Naive thymus-derived CD8-positive, alpha-beta T cell (primary cell): ENCODE measurements around the gene LPP. TPM values are rescaled to one million over a fixed set of nuclear protein-coding genes. Genes with fewer than 3 reads are reported as not detected.
A peak's percentile ranks its signal among the peaks of the same experiment; 100 is the strongest.
"Not testable (repeated sequence)": the region's sequence is repeated elsewhere in the genome, so short reads cannot be mapped to it uniquely, and the experiment has no call there.

Source experiments
- ATAC-seq, 2 donors: fragments of 150-1000 bp; cut with Tn5 transposase in 1 of 2; sonication (Bioruptor Pico), chemical (Tn5 transposase) in 1 of 2; 1 replicate in 1 of 2; 2 replicates in 1 of 2; pipeline ENCODE4 v1.10.0; 2021; ENCODE audit warnings: mild to moderate bottlenecking in 2 of 2, moderate library complexity in 2 of 2
- POLR2A ChIA-PET: fragments of 350-600 bp; sonication (Branson Sonifier 250); formaldehyde crosslinking; loops from one replicate; lab custom pipeline; 2021; ENCODE audit warnings: antibody characterized with exemption; lab: Charles Lee
- DNase-seq, 10 donors: peaks; one replicate each; pipeline versions ENCODE4 v3.0.0 to v3.0.0-alpha.2; 2020 to 2022
- H3K27ac Mint-ChIP-seq, 10 donors: one replicate each; pipeline ENCODE4 v1.8.0; 2020 to 2022; ENCODE audit warnings: mild to moderate bottlenecking in 10 of 10, mixed read lengths in 10 of 10, moderate library complexity in 4 of 10, inconsistent platforms in 1 of 10
- H3K27me3 Mint-ChIP-seq, 5 donors: one replicate each; pipeline ENCODE4 v1.8.0; 2021 to 2022; ENCODE audit warnings: mixed read lengths in 5 of 5
- H3K36me3 Mint-ChIP-seq, 3 donors: one replicate each; pipeline ENCODE4 v1.8.0; 2020 to 2022; ENCODE audit warnings: mixed read lengths in 3 of 3, mild to moderate bottlenecking in 2 of 3, inconsistent platforms in 1 of 3
- H3K4me1 Mint-ChIP-seq, 4 donors: one replicate each; pipeline ENCODE4 v1.8.0; 2021 to 2022; ENCODE audit warnings: mixed read lengths in 4 of 4
- H3K4me3 Mint-ChIP-seq, 10 donors: one replicate each; pipeline ENCODE4 v1.8.0; 2020 to 2022; ENCODE audit warnings: mild to moderate bottlenecking in 10 of 10, mixed read lengths in 10 of 10, moderate library complexity in 6 of 10, inconsistent platforms in 1 of 10
- H3K9me3 Mint-ChIP-seq, 9 donors: one replicate each; pipeline ENCODE4 v1.8.0; 2020 to 2022; ENCODE audit warnings: mixed read lengths in 9 of 9, mild to moderate bottlenecking in 3 of 9, inconsistent platforms in 1 of 9, moderate library complexity in 1 of 9
- polyA plus RNA-seq, 3 donors: library from polyadenylated mRNA; unstranded; fragments of 300-500 nt; fragmentation: Illumina TruSeq; gene quantifications; one replicate each; pipeline ENCODE4 v1.2.3, GENCODE V29; 2021
- total RNA-seq, 8 experiments: library from RNA in 2 of 8; stranded (reverse) in 2 of 8; gene quantifications; one replicate each; pipeline ENCODE4 v1.2.3 and lab custom pipeline; 2021 to 2026

LPP gene
- total and polyA plus RNA-seq, 5 experiments from 2014 or later = 4.9 to 12.5 (median 7.7) TPM

DNA sequence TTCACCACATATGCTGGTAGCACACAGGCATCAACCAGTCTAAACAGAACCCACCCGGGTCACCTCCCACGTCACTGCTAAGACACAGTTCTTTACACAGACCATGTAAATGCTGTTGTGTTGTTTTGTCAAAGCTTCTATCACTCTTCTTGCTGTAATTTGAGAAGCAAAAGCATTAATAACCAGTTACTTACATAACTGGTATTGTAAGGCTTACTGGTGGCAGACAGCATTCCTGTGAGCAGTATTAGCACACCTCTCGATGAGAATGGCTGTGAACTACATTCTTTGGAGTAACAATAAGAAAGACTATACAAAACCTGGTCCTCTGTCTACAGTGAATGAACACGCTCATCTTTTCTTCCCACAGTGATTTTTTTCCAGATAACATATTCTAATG lies 479.2 kb downstream of the LPP start:
- POLR2A ChIA-PET = no interaction called here
- H3K9me3 Mint-ChIP-seq = peaks cover 0 to 7% (median 1%) of the 10 kb centered on the region in 9 donors
- H3K4me3 Mint-ChIP-seq = no peak overlapping the region
- no peak for DNase-seq
- no peak overlapping the region for H3K27ac Mint-ChIP-seq
- H3K4me1 Mint-ChIP-seq = peaks cover 0 to 3% (median 0%) of the 10 kb centered on the region in 4 donors
- H3K36me3 Mint-ChIP-seq = peaks cover 4 to 25% (median 6%) of the 10 kb centered on the region in 3 donors
- no peaks in the 10 kb centered on the region for H3K27me3 Mint-ChIP-seq
- ATAC-seq = no peak

DNA sequence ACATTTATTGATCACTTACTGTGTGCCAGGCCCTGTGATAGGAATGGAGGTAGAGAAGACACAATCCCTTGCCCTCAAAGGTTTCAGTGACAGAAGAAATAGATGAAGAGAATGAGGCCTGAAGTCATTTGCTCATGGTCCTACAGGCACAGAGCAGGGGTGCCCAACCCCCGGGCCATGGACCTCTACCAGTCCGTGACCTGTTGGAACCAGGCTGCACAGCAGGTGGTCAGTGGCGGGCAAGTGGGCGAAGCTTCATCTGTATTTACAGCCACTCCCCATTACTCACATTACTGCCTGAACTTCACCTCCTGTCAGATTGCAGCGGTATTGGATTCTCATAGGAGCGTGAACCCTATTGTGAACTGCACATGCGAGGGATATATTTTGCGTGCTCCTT lies 480.3 kb downstream of the LPP start:
- Mint-ChIP-seq H3K36me3 (peaks cover 4 to 18% (median 6%) of the 10 kb centered on the region in 3 donors), H3K27ac (no peak overlapping the region), H3K4me3 (no peak overlapping the region), H3K9me3 (peaks cover 0 to 5% (median 1%) of the 10 kb centered on the region in 9 donors), H3K27me3 (no peaks in the 10 kb centered on the region), H3K4me1 (peaks cover 0 to 3% (median 0%) of the 10 kb centered on the region in 4 donors)
- DNase-seq = no peak
- POLR2A ChIA-PET = no interaction called here
- ATAC-seq = no peak

DNA sequence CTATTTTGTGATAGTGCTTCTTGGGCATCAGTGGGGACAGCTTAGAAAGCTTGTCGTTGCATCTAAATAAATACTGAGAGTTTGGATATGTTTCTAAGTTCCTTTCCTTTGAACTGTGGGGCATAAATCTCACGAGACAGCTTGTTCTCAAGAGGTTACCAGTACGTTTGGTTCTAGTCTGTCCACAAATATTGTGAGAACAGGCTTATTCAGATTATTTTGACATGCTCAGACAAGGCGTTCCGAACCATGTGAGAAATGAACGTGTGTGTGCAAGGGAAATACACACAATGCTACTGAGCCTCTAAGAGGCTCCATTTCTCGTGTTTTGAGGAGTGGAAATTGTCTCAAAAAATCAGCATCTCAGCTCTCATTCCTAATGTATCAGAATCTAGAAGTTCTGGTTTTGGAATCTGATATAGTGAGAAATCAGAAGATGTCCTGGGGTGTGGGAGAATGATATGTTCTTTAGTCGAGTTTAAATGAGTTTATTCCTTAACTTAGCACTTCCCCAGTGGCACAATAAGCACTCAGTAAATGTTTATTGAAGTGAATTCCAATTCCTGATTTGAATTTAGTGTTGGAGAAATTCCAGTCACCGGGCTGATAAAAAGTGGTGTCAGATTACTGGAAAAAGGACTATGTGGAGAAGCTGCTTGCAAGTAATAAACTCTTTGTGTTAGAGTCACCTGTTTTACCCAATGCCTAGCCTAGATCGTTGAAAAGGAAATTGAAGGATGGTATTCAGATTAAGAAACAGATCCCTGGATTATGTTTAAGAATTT lies 481.5 kb downstream of the LPP start:
- POLR2A ChIA-PET = no interaction called here
- H3K9me3 Mint-ChIP-seq = peaks cover 0 to 2% (median 0%) of the 10 kb centered on the region in 9 donors
- H3K4me3 Mint-ChIP-seq = no peak overlapping the region
- H3K36me3 Mint-ChIP-seq = peaks cover 4 to 15% (median 6%) of the 10 kb centered on the region in 3 donors
- peaks cover 0 to 3% (median 0%) of the 10 kb centered on the region in 4 donors for H3K4me1 Mint-ChIP-seq
- no peak overlapping the region for H3K27ac Mint-ChIP-seq
- DNase-seq (no peak), ATAC-seq (no peak)
- no peaks in the 10 kb centered on the region for H3K27me3 Mint-ChIP-seq

DNA sequence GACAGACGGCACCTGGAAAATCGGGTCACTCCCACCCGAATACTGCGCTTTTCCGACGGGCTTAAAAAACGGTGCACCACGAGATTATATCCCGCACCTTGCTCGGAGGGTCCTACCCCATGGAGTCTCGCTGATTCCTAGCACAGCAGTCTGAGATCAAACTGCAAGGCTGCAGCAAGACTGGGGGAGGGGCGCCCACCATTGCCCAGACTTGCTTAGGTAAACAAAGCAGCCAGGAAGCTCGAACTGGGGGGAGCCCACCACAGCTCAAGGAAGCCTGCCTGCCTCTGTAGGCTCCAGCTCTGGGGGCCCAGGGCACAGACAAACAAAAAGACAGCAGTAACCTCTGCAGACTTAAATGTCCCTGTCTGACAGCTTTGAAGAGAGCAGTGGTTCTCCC lies 482.3 kb downstream of the LPP start:
- DNase-seq, H3K4me3 Mint-ChIP-seq, H3K27ac Mint-ChIP-seq, ATAC-seq, H3K9me3 Mint-ChIP-seq, POLR2A ChIA-PET, H3K27me3 Mint-ChIP-seq, H3K4me1 Mint-ChIP-seq: not testable (repeated sequence)
- peaks cover 4 to 15% (median 6%) of the 10 kb centered on the region in 3 donors for H3K36me3 Mint-ChIP-seq

DNA sequence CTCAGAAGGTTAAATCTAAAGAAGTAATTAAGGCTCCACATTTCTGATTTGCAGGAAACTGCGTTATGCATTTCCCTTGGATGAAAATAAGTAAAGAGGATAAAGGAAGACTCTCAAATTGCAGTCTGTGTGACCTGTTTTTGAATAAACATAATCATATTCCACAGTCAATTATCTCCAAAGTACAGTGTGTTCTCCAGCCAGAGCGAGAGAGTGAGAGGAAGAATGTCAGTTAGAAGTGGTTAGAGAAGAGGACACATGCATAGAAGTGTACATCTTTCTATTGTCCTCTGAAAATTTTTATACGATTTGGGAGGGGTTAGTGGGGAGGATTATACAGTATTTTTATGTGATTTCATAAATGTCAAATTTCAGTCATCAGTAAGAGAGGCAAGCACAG lies 487.1 kb downstream of the LPP start:
- POLR2A ChIA-PET = no interaction called here
- H3K9me3 Mint-ChIP-seq = peaks cover 0 to 2% (median 0%) of the 10 kb centered on the region in 9 donors
- DNase-seq = no peak
- peak overlapping the region in 1 of 10 donors; percentile 5 for H3K27ac Mint-ChIP-seq
- no peak for ATAC-seq
- peaks cover 0 to 6% (median 3%) of the 10 kb centered on the region in 3 donors for H3K36me3 Mint-ChIP-seq
- peaks cover 0 to 2% (median 1%) of the 10 kb centered on the region in 4 donors for H3K4me1 Mint-ChIP-seq
- H3K27me3 Mint-ChIP-seq = no peaks in the 10 kb centered on the region
- H3K4me3 Mint-ChIP-seq = no peak overlapping the region

DNA sequence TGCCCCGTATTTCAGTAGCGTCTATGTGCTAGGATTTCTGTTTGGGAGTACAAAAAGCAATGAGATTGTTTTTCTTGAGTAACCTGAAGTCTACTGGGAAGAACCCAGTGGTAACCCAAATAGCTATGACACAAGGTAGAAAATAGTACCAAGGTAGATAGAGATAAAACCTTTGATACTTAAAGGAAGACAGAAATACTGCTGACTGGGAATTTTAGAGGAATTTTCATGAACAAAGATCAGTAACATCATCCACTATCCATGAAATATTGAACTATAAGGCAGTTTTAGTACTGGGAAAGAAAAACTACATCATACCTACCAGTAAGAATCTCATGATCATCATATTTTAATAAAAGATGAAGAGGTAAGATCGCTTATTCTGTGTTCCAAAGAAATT lies 489.8 kb downstream of the LPP start:
- no peak overlapping the region for H3K27ac Mint-ChIP-seq
- H3K4me1 Mint-ChIP-seq = peaks cover 0 to 14% (median 4%) of the 10 kb centered on the region in 4 donors
- no peak overlapping the region for H3K4me3 Mint-ChIP-seq
- no peak for ATAC-seq
- H3K27me3 Mint-ChIP-seq = no peaks in the 10 kb centered on the region
- POLR2A ChIA-PET = no interaction called here
- peaks cover 0 to 6% (median 0%) of the 10 kb centered on the region in 3 donors for H3K36me3 Mint-ChIP-seq
- DNase-seq = no peak
- no peaks in the 10 kb centered on the region for H3K9me3 Mint-ChIP-seq

DNA sequence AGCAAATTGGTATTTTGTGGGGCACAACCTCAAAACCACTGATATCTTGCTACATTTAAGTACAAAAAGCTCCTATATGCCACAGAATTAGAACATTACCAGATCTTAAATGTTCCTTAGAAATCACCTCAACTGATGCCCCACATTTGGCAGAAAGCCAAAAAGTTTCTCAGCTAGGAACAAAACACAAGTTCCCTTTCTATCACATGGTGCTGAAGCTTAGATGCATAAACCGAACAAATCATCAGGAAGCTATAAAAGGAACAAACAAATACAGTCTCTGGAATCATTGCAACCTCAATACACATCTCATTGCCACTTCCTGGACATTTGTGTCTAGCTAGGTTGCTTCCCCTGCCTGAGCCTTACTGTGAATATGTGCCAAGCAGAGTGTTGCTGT lies 492.6 kb downstream of the LPP start:
- H3K27ac Mint-ChIP-seq = no peak overlapping the region
- POLR2A ChIA-PET = no interaction called here

DNA sequence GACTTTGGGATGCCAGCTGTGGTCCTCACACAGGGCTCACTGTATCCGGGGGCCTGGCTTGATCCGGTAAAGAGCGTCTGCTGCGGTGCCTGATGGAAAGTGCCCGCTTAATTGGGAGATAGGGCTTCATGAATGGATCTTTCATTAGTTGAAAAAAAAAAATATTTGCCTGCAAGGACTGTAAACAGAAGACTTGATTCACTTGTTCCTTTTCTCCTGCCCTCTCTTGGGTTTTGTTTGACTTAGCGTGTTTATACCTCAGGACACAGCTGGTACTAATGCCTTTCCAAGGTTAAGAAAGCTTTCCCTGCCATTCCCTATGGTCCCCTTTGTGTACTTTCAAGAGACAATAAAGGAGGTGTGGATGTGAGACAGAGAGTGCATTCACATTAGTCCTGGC lies 493.3 kb downstream of the LPP start:
- POLR2A ChIA-PET = no interaction called here

More for the DNA sequence above, 492.6 kb downstream of the LPP start:
- no peaks in the 10 kb centered on the region for H3K27me3 Mint-ChIP-seq
- peaks cover 0 to 2% (median 0%) of the 10 kb centered on the region in 9 donors for H3K9me3 Mint-ChIP-seq
- DNase-seq (peak in 3 of 10 donors; percentile 5 to 16 (median 11)), ATAC-seq (peak in 1 of 2 donors; percentile 8)
- H3K4me3 Mint-ChIP-seq = no peak overlapping the region
- H3K36me3 Mint-ChIP-seq = peaks cover 0 to 11% (median 5%) of the 10 kb centered on the region in 3 donors
- H3K4me1 Mint-ChIP-seq = peaks cover 0 to 14% (median 4%) of the 10 kb centered on the region in 4 donors

DNA sequence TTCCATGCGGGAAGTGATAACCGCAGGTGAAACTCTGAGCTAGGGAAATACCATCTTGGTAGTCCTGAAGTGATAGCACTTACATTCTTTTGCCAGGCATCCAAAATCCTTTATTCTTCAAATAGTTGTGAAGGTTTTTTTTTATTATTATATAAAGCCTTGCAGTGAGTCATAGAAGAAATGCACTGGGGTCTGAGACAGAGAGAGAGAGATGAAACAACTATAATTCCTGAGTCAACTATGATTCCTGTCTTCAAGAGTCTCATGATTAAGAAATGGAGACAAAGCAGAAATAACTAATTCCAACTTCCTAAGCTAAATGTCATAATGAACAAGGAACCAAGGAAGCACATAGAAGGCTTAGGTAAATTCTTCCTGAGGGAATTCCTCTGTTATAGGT lies 495.6 kb downstream of the LPP start:
- H3K4me1 Mint-ChIP-seq = peaks cover 0 to 14% (median 4%) of the 10 kb centered on the region in 4 donors
- H3K27ac Mint-ChIP-seq = no peak overlapping the region
- peaks cover 0 to 15% (median 5%) of the 10 kb centered on the region in 3 donors for H3K36me3 Mint-ChIP-seq
- POLR2A ChIA-PET = no interaction called here
- DNase-seq = no peak
- ATAC-seq = no peak
- peaks cover 0 to 2% (median 0%) of the 10 kb centered on the region in 9 donors for H3K9me3 Mint-ChIP-seq
- H3K4me3 Mint-ChIP-seq = no peak overlapping the region
- H3K27me3 Mint-ChIP-seq = no peaks in the 10 kb centered on the region

More for the DNA sequence above, 493.3 kb downstream of the LPP start:
- no peak overlapping the region for H3K27ac Mint-ChIP-seq
- peaks cover 0 to 13% (median 5%) of the 10 kb centered on the region in 3 donors for H3K36me3 Mint-ChIP-seq
- DNase-seq (no peak), ATAC-seq (no peak)
- peaks cover 0 to 14% (median 4%) of the 10 kb centered on the region in 4 donors for H3K4me1 Mint-ChIP-seq
- H3K4me3 Mint-ChIP-seq = no peak overlapping the region
- H3K27me3 Mint-ChIP-seq = no peaks in the 10 kb centered on the region
- H3K9me3 Mint-ChIP-seq = peaks cover 0 to 2% (median 0%) of the 10 kb centered on the region in 9 donors

DNA sequence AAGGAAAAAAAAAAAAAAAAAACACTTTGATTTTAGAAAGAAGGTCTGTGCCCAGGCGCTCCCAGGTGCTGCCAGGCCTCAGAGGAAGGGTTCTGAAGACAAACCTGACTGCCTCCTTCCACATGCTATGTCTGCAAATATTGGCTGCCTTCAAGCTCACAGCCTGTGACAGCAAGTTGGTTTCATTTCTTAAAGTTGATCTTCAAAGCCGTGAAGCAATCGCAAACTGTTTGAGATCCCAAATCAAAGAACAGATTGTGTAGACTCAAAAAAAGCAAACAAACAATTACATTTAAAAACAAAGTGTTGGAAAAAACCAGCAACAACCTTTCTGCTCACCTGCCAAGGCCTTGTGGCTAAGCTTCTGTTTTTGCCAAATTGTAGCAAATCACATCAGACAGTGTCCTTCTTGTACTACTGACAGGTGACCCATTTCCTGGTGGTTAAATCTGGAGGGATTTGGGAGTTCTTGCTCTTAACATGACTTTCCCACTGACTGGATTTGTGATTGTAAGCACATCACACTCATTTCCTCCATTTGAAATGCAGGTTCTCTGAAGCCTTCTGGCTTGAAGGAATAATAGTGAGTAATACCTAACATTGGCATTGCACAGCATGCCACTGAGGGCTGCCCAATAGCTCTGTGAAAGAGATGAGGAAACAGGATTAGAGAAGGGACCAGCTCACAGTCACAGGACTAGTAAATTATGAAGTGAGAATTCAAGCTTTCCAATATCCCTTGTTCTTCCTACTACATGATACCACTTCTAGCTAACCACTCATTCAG lies 502.4 kb downstream of the LPP start:
- DNase-seq = no peak
- POLR2A ChIA-PET = no interaction called here
- no peak overlapping the region for H3K27ac Mint-ChIP-seq

DNA sequence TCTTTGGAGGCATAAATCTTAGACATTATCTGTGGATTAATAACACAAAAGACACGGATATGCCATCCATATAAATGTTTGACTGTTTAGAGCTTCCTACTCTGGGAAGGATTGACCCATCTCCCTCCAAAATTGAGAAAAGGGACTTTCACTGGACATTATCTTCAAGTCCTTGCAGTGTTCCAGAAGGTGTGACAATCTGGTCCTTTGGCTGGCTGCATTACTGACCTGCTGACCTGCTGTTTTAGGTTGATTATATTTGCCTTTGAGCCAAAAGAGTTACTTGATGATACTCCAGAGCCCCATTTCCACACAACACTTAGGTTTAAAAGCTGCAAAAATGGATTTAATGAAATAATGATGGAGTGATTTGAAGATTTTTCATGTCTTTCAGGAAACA lies 504.6 kb downstream of the LPP start:
- no peak overlapping the region for H3K4me3 Mint-ChIP-seq
- no peaks in the 10 kb centered on the region for H3K36me3 Mint-ChIP-seq
- DNase-seq (no peak), ATAC-seq (no peak)
- H3K4me1 Mint-ChIP-seq = peaks cover 0 to 6% (median 1%) of the 10 kb centered on the region in 4 donors
- no peak overlapping the region for H3K27ac Mint-ChIP-seq
- H3K9me3 Mint-ChIP-seq = no peaks in the 10 kb centered on the region
- no peaks in the 10 kb centered on the region for H3K27me3 Mint-ChIP-seq
- POLR2A ChIA-PET = interaction anchor here (0.5 kb wide), 1 partner anchor 509 kb away, joined by 6 read pairs; no protein-coding TSS in a partner anchor

More for the DNA sequence above, 502.4 kb downstream of the LPP start:
- Mint-ChIP-seq H3K9me3 (peaks cover 0 to 1% (median 0%) of the 10 kb centered on the region in 9 donors), H3K4me1 (peaks cover 0 to 6% (median 2%) of the 10 kb centered on the region in 4 donors), H3K36me3 (peaks cover 0 to 5% (median under 1%) of the 10 kb centered on the region in 3 donors), H3K4me3 (no peak overlapping the region), H3K27me3 (no peaks in the 10 kb centered on the region)
- no peak for ATAC-seq

DNA sequence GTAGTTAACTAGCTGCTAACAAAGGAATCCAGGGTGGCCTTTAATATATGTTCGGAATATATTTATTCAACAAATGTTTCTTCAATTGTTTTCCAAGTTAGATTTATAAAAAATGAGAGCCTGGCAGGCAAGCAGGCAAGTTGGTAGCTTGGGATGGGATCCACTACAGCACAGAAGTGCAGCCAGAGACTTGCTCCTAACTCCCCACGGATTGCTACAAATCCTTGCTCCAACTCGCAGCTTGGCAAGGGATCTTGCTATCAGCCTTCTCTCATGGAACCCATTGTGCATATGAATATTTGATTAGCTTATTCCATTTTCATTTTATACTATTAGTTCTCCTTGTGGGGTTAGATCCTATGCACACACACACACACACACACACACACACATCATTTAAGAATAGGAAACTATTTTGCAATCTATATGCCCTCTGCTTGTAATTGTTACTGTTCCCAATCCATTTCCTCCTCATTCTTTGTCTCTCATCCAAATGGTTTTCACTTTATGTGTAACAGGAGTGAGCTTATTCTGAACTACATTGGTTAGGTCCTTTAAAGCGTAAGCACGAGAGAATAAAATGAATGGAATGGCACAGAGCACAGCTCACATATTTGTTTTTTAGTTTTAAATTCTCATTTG lies 505.6 kb downstream of the LPP start:
- ATAC-seq (no peak), DNase-seq (no peak)
- POLR2A ChIA-PET = no interaction called here
- H3K4me1 Mint-ChIP-seq = peaks cover 0 to 6% (median 1%) of the 10 kb centered on the region in 4 donors
- no peaks in the 10 kb centered on the region for H3K9me3 Mint-ChIP-seq
- no peaks in the 10 kb centered on the region for H3K27me3 Mint-ChIP-seq
- no peak overlapping the region for H3K4me3 Mint-ChIP-seq
- H3K36me3 Mint-ChIP-seq = no peaks in the 10 kb centered on the region
- no peak overlapping the region for H3K27ac Mint-ChIP-seq
